NCI-H510A (cell line): Measurements from ENCODE around the gene SPR.
"Not testable (repeated sequence)": the region's sequence is repeated elsewhere in the genome, so short reads cannot be mapped to it uniquely, and the experiment has no call there.

ENCODE experiments used
- DNase-seq: peaks from one replicate; lab custom pipeline; 2025; lab: John Stamatoyannopoulos, UW

Gene SPR

DNA sequence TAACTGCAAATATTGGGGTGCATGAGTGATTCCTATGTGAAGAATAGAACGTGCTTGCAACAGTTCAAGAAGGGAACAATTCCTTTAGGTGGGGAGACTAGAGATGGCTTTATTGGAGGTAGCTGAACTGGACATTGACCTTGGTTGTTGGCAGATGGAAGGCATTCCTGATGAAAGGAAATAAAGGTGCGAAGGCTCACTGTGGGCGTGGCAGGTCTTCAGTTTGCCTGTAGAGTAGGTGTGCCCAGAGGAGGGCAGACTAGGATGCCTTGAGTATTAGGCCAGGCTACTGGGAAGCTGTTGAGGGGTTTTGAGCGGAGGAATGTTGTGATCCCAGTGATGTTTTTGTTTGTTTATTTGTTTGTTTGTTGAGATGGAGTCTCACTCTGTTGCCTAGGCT lies 2.8 kb downstream of the SPR start:
- no peak for DNase-seq

DNA sequence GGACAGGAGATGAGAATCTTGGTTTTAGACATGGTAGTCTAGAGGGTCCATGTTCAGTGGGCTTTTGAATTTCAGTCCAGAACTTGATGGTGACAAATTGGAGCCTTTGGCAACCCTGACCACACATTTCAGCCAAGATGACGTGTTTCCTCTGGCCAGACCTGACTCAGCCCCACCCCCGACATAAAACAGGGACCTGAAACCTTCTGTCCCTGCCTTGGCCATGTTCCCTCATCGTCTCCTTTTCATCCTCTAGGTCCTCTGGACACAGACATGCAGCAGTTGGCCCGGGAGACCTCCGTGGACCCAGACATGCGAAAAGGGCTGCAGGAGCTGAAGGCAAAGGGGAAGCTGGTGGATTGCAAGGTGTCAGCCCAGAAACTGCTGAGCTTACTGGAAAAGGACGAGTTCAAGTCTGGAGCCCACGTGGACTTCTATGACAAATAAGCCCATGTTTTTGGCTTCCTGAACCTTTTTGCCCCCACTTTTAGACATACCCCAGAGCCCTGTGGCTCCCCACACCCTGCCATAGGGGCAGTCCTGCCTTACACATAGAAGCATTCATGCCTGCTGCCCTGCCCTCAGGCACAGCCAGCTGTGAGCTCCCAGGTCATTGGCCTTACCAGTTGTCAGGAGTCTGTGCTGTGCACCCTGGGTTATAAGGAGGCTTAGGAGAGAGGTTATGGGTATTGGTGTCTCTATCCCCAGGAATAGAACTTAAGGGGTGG lies 4.0 kb downstream of the SPR start:
- no peak for DNase-seq

DNA sequence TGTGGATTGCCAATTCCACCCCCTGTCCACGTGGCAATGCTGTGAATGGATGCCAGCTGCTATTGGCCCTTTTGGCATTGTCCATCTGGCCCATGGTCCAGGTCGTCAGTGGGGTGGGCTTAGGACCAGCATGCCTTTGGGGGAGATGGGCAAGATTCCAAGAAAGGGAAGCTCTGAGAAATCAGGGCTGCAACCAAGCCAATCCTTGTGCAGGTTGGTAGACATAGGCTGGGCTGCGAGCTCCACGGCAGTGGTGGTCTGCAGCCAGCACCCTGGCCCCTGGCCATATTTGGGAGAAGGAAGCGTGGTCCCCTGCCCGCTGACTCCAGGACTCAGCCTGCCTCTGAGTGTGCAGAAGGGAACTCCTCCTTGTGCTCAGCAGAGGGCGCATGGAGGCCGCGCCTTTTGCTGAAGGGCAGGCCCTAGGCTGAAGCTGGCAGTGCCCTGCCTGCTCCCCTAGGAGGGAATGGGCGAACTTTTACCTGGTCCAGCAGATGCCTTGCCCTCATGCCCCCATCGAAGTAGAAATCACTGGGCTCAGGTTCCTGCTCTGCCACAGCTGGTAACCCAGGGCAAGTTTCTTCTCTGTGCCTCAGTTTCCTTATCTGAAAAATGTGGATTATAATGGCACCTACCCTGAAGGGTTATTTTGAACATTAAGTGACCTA lies 5.4 kb downstream of the SPR start:
- peak; percentile 33 for DNase-seq

- DNase-seq = peak; percentile 41
These were observed 6.5 kb downstream of the SPR start for GRCh38 chr2:72893594-72894319.

- no peak for DNase-seq
These were observed 7.3 kb downstream of the SPR start for GRCh38 chr2:72894514-72894913.

GRCh38 chr2:72895154-72895553 lies 7.9 kb downstream of the SPR start:
- no peak for DNase-seq

DNA sequence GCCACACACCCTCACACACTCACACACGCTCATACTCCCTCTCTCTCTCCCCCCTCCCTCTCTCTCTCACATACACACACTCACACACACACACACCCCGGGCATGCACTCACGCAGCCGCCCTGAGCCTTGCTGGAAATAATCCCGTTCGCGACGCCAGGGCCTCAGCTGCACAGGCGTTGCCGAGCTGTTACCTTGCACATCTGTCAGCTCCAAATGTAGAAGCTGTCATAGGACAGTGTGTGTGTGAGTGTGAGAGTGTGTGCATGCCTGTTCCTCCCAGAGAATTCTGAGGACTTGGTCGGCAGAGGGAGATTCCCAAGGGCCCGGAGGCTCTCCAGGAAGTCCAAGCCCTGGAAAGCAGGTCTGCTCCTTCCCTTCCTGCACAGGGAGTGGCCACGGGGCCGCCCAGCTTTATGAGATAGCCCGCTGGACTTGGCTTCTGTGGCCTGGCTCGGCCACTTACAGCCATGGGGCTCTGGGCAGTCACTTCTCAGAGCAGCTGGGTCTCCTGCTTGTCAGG lies 8.6 kb downstream of the SPR start:
- DNase-seq = no peak

- DNase-seq = no peak
These were observed 9.2 kb downstream of the SPR start for GRCh38 chr2:72896446-72896845.

DNA sequence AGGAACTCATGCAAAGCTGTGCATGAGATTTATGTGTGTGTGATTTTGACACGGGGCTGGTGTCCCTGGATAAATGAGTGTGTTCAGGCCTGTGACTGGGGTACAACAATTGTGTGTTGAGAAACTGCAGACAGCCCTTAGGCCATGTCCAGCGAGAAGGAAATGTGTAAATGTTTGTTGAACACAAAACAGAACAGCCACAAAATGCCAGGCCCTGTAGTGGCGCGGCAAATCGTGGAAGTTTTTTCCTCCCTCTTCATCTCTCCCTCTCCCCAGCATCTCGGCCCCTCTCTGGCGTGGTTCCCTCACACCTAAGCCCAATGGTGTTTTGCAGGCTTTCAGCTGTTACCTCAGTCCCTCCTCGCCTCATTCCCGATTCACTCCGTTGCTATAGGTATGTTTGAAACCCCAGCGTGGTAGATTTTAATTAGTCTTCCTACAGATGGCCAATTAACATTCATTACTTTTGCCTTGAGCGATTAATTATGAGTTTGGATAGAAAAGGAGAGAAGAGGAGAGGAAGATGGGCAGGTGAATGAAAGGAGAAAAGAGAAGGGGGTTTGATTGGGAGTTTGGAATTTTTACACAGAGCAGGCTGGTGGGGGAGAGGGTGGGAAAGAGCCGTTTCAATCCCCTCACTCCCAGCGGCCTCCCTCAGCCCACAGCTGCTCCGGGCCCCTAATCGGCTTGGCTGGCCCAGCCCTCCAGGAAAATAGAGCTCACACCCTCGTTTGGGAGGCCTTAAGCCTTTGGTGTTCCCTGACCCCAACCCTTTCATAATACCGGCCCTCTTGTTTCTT lies 10.8 kb downstream of the SPR start:
- no peak for DNase-seq

DNA sequence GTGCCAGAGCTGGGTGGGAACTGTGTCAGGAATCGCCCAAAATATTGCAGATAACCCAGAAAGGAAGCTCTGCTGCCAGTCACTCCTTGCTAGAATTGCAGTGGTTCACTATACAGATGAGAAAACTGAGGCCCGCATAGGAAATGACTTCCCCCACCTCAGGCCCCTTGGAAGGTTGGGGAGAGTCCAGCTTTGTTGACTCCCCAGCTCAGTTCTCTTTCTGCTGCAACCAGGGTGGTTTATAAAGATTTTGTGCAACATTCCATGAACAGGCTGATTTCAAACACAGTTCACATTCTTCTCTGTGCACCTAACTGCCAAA lies 11.3 kb downstream of the SPR start:
- DNase-seq = no peak

DNA sequence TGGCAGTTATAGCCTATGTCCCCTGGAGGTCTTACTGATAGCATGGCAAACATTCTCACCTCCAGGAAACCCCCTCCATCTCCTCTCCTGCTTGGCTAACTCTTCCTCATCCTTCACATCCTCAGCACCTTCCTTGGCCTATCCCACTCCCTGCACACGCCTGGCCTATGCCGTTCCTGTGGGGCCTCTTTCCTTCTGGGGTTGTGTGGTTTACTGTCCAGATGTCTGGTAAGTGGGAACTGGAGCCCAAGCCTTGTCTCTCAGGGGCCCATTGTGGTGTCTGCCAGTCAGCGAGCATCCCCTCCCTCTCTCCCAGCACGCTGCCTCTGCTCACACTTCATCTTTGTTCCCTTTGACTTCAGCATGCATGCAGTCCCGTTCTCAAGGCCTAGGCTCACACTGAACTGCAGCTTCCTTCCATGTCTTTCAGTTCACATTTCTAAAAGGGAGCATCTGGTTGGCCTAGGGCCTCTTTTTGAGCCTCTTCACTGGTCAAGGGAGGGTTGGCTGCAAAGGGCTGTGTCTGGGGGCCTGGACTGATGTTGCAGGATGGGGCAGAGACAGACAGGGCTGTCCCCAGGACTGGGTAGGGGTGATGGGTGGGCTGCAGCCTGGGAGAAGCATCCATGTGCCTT lies 13.1 kb downstream of the SPR start:
- no peak for DNase-seq

DNA sequence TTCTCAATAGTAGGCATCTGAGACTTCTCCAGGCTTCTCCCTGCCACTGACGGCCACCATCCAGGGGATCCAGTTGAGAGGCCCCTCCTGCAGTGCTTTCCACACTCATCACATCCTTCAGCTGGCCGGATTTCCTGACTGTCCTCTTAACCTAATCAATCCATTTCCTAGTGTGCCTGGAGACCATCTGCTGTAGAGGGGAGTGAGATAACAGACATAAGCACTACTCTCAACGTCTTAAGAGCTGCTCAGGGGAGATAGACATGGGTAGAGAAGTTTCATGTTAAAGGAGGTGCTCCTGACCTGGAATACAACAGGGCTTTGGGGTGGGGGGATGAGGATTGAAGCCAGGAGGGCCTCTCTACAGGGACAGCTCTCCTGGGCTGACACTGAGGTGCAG lies 14.2 kb downstream of the SPR start:
- DNase-seq = no peak

DNA sequence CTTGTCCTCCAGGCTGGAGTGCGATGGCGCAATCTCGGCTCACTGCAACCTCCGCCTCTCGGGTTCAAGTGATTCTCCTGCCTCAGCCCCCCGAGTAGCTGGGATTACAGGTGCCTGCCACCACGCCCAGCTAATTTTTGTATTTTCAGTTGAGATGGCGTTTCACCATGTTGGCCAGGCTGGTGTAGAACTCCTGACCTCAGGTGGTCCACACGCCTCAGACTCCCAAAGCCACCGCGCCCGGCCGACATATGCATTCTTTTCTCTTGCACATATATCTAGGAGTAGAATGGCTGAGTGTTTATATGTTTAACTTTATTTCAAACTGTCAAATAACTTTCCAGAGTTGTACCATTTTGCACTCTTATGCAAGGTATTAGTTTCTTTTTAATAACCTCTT lies 20.2 kb downstream of the SPR start:
- DNase-seq = not testable (repeated sequence)

DNA sequence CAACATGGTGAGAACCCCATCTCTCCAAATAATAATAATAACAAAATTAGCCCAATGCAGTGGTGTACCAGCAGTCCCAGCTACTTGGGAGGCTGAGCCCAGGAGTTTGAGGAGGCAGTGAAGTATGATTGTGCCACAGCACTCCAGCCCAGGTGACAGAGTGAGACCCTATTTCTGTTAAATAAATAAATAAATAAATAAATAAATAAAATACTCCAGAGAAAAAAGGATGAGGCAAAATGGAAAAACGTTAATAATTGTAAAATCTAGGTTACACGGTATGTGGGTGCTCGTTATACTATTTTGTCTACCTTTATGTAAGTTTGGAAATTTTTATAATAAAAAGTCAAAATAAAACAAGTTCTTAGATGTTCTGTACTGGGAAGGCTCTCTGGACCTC lies 21.5 kb downstream of the SPR start:
- no peak for DNase-seq

DNA sequence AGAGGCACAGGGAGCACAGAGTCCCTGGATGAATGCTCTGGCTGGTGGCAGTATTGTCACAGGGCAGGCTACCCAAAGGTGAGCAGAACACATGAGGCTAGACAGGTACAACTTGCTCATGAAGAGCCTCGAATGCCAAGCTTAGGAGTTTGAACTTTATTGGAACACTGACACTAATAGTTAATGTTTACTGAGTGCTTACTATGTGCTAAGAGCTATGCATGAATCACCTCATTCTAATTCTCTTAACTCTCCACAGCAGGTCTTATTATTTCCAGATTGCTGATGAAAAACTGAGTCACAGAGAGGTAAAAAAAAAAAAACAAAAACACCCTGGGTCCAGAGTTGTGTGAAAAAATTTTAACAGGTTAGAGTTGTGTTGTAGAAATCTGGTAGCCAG lies 24.0 kb downstream of the SPR start:
- DNase-seq = no peak

- no peak for DNase-seq
These were observed 26.4 kb downstream of the SPR start for GRCh38 chr2:72913486-72914205.

GRCh38 chr2:72914206-72914559 lies 27.0 kb downstream of the SPR start:
- no peak for DNase-seq

DNA sequence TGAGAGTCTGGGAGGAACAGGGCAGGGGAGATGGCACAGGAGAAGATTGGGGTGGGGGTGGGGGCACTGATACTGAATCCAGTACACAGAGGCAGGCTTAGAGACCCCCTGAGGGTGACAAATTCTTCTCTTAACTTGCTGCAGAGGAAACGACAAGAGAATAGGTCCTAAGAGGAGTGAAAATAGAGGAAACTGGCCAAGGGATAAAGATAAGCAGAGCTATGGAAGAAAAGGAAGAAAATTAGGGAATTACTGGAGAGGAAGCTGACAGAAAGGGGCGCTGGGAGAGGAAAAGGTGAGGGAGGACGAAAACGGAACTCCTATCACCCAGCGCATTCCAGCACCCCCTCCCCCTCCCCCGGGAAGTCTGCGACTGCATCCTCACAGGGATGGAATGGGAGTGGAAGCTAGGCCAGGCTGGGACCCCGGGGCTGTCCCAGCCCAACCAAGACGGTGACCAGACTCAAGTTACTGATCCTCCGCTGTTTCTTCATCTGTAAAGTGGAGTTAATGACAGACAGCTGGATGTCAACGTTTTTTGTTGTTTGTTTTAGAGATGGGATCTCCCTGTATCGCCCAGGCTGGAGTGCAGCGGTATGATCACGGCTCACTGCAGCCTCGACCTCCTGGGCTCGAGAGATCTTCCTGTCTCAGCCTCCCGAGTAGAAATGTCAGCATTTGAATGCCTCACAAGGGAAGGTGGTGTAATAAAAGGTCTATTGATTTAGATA lies 27.5 kb downstream of the SPR start:
- DNase-seq = no peak

- no peak for DNase-seq
These were observed 28.2 kb downstream of the SPR start for GRCh38 chr2:72915320-72915906.
